Common myeloid progenitor, CD34-positive (primary cell): ENCODE results near the gene REXO5.
A peak's percentile ranks its signal among the peaks of the same experiment; 100 is the strongest.

ENCODE experiments used
- CTCF ChIA-PET: fragments of 350-600 bp; sonication (Branson Sonifier 250); formaldehyde crosslinking; loops from one replicate; lab custom pipeline; 2021; ENCODE audit warnings: antibody characterized with exemption; lab: Charles Lee
- POLR2A ChIA-PET: fragments of 350-600 bp; sonication (Branson Sonifier 250); formaldehyde crosslinking; loops from one replicate; lab custom pipeline; 2021; ENCODE audit warnings: antibody characterized with exemption; lab: Charles Lee
- DNase-seq, 3 donors: peaks; one replicate each; pipeline versions ENCODE4 v3.0.0 to v3.0.0-alpha.2; 2013
- H3K27ac ChIP-seq, 2 experiments: 1 replicate in 1 of 2; 2 replicates in 1 of 2; pipeline ENCODE4 v1.7.0; 2013; ENCODE audit warnings: inconsistent platforms in 2 of 2, low read length in 2 of 2, mild to moderate bottlenecking in 2 of 2, low read depth in 1 of 2, moderate library complexity in 1 of 2; ENCODE audit not compliant: severe bottlenecking in 2 of 2, insufficient read depth in 1 of 2, poor library complexity in 1 of 2
- H3K27me3 ChIP-seq, 5 experiments: replicated peaks in 2 of 5; 1 replicate in 3 of 5; 2 replicates in 2 of 5; pipeline versions ENCODE4 v1.6.1 to v1.7.0; 2013; ENCODE audit warnings: low read length in 4 of 5, mild to moderate bottlenecking in 2 of 5, moderate library complexity in 2 of 5, inconsistent platforms in 1 of 5; ENCODE audit not compliant: insufficient read depth in 5 of 5, control insufficient read depth in 4 of 5
- H3K36me3 ChIP-seq, 4 experiments: 1 replicate in 2 of 4; 2 replicates in 2 of 4; pipeline versions ENCODE4 v1.6.1 to v1.7.0; 2013; ENCODE audit warnings: low read length in 3 of 4, control low read depth in 1 of 4, mild to moderate bottlenecking in 1 of 4; ENCODE audit not compliant: control insufficient read depth in 4 of 4, insufficient read depth in 4 of 4
- H3K4me1 ChIP-seq, 4 experiments: 1 replicate in 3 of 4; 2 replicates in 1 of 4; pipeline versions ENCODE4 v1.6.1 to v1.7.1; 2013; ENCODE audit warnings: low read length in 3 of 4, mild to moderate bottlenecking in 3 of 4, control low read depth in 1 of 4, inconsistent platforms in 1 of 4, moderate library complexity in 1 of 4; ENCODE audit not compliant: control insufficient read depth in 4 of 4, insufficient read depth in 4 of 4; ENCODE audit errors: control extremely low read depth in 1 of 4
- H3K4me3 ChIP-seq, 7 experiments: 1 replicate in 4 of 7; 2 replicates in 3 of 7; pipeline versions ENCODE4 v1.5.1 to v1.7.0; 2013; ENCODE audit warnings: mild to moderate bottlenecking in 7 of 7, low read length in 6 of 7, moderate library complexity in 6 of 7, inconsistent platforms in 2 of 7, low read depth in 2 of 7, control low read depth in 1 of 7; ENCODE audit not compliant: insufficient read depth in 4 of 7, control insufficient read depth in 1 of 7; ENCODE audit errors: extremely low read depth in 1 of 7
- H3K9me3 ChIP-seq, 5 experiments: 1 replicate in 4 of 5; 2 replicates in 1 of 5; pipeline versions ENCODE4 v1.6.1 to v1.7.1; 2013; ENCODE audit warnings: low read length in 4 of 5, mild to moderate bottlenecking in 2 of 5, inconsistent platforms in 1 of 5, low read depth in 1 of 5, moderate library complexity in 1 of 5; ENCODE audit not compliant: control insufficient read depth in 4 of 5, insufficient read depth in 2 of 5; ENCODE audit errors: control extremely low read depth in 1 of 5
- WGBS: methylation state at CpG from one replicate; pipeline ENCODE4 v1.1.5; 2013; ENCODE audit not compliant: insufficient coverage; 5-methylcytosine and 5-hydroxymethylcytosine counted together

REXO5 gene

DNA sequence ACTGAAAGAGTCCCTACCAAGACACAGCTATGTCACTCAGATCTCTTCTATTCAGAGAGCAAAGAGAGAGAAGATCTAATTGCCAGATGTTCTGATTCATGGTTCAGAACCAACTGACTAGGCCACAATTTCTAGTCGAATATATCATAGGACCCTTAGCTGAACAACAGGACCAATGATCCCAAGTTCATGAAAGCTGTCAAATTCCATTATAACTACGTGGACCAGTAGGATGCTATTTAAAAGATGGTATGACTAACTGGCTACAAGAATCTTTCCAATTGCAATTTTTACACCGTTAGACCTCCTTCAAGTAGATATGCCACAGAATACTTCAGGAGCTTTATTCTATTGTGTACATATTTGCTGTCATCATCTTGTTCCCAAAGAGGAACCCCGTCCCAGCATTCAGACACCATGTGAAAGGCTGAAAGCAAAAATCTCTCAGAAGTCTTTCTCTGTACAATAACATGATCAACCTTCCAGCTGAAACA, 67.8 kb downstream of the REXO5 start:
- 96% methylated on average over 4 of the region's 4 CpGs for WGBS
- Histone ChIP-seq H3K27me3 (no peaks in the 10 kb centered on the region), H3K36me3 (peaks cover 0 to 5% (median 0%) of the 10 kb centered on the region in 4 experiments), H3K27ac (no peak overlapping the region), H3K4me1 (peaks cover 0 to 52% (median 28%) of the 10 kb centered on the region in 4 experiments), H3K9me3 (no peaks in the 10 kb centered on the region), H3K4me3 (no peak overlapping the region)
- CTCF ChIA-PET: interaction anchor here (0.8 to 2.8 kb wide), 9 partner anchors 8 to 81 kb away, joined by 3 to 11 read pairs (median 3); partner anchors contain the start of genes DCUN1D3 and LYRM1
- POLR2A ChIA-PET: no interaction called here
- no peak for DNase-seq

DNA sequence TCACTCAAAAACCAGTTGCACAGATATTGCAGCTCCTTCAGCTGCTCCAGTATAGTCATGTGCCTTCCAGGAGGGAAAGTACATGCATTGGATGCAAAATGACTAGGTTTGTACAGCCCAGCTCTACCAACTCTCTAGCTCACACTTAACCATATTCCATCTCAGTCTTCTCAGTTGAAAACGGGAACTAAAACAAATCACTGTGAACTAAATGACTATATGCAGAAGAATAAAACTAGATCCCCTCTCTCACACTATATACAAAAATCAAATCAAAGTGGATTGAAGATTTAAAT, 69.0 kb downstream of the REXO5 start:
- no peak overlapping the region for H3K4me3 ChIP-seq
- ChIA-PET POLR2A (no interaction called here), CTCF (interaction anchor here (0.6 to 2.8 kb wide), 7 partner anchors 10 to 80 kb away, joined by 3 to 11 read pairs (median 3); no protein-coding TSS in a partner anchor)
- peaks cover 0 to 56% (median 26%) of the 10 kb centered on the region in 4 experiments for H3K4me1 ChIP-seq
- no peak for DNase-seq
- H3K9me3 ChIP-seq: no peaks in the 10 kb centered on the region
- H3K27ac ChIP-seq: no peak overlapping the region
- H3K36me3 ChIP-seq: peaks cover 0 to 5% (median 0%) of the 10 kb centered on the region in 4 experiments
- WGBS: no CpG with 5 or more reads among the region's 1 CpG
- no peaks in the 10 kb centered on the region for H3K27me3 ChIP-seq

DNA sequence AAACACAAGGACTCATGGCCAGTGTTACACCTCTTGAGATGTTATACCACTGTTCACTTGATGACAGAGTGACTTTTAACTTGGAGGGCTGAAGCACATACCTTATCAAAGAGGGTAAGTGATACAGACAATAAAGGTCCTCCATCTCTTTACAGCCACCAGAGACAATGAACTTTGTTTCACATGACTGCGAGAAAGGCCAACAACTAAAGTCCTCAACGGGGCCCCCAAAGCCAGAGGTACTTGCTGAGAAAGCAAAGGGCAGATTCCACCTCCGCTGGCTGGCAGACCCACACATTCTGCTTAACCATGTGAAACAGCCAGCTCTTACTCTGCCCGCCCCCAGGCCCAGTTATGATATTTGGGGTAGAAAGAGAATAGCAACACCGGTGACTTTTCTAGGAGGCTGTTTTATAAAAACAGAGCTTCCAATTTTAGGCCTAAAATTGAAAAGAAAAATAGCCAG, 72.4 kb downstream of the REXO5 start:
- H3K27me3 ChIP-seq: no peaks in the 10 kb centered on the region
- DNase-seq: no peak
- no peaks in the 10 kb centered on the region for H3K9me3 ChIP-seq
- H3K36me3 ChIP-seq: peaks cover 0 to 5% (median under 1%) of the 10 kb centered on the region in 4 experiments
- peak overlapping the region in 1 of 7 experiments; percentile 48 for H3K4me3 ChIP-seq
- WGBS: 100% methylated on average over 3 of the region's 5 CpGs
- CTCF ChIA-PET: interaction anchor here (0.7 to 1.5 kb wide), 2 partner anchors 9 to 28 kb away, joined by 3 to 4 read pairs; no protein-coding TSS in a partner anchor
- no peak overlapping the region for H3K27ac ChIP-seq
- POLR2A ChIA-PET: no interaction called here
- H3K4me1 ChIP-seq: peaks cover 0 to 32% (median 13%) of the 10 kb centered on the region in 4 experiments

DNA sequence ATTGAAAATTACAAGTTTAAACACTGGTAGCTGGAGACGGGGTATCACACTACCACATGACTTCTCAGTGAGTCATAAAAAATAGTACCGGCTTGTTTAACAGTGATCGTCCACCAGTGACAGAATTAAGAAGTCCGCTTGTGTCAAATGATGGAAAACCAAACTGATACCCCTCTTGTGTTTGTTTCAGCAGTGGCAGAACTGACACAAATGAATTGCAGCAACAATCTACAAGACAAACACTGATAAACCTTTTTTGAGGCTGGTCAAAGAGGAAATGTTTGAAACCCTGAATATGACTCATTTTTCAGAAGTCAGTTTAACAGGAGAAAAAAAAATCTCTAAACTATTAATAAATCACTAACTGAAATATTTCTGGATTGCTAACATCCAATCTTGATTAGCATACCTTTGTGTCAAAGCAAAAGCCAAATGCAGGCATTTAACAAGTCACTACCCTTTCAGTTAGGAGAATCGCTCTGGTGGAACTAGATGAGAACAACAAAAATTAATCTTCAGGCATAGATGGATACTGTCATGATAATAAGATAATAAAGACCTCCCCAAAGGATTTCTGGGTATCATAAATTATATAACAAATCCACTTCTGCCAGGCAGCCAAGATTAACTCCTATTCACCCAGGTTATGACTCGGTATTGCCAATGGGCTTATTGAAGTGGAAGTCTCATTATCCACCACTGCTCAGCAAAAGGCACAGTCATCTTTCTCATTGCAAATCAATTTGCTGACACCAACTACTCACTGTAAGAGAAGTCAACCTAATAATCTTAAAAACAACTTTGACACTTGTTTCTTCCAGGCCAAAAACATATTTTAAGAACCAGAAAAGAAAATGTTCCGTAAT, 73.1 kb downstream of the REXO5 start:
- CTCF ChIA-PET: interaction anchor here (0.7 to 1.7 kb wide), 5 partner anchors 9 to 29 kb away, joined by 3 to 4 read pairs (median 3); no protein-coding TSS in a partner anchor
- Histone ChIP-seq H3K9me3 (no peaks in the 10 kb centered on the region), H3K27ac (no peak overlapping the region), H3K36me3 (peaks cover 0 to 8% (median 4%) of the 10 kb centered on the region in 4 experiments), H3K4me3 (peak overlapping the region in 2 of 7 experiments; percentile 19 to 48), H3K4me1 (peaks cover 0 to 39% (median 12%) of the 10 kb centered on the region in 4 experiments), H3K27me3 (no peaks in the 10 kb centered on the region)
- POLR2A ChIA-PET: no interaction called here
- 93% methylated on average over 4 of the region's 7 CpGs for WGBS
- peak in 2 of 3 donors; percentile 37 to 54 for DNase-seq

DNA sequence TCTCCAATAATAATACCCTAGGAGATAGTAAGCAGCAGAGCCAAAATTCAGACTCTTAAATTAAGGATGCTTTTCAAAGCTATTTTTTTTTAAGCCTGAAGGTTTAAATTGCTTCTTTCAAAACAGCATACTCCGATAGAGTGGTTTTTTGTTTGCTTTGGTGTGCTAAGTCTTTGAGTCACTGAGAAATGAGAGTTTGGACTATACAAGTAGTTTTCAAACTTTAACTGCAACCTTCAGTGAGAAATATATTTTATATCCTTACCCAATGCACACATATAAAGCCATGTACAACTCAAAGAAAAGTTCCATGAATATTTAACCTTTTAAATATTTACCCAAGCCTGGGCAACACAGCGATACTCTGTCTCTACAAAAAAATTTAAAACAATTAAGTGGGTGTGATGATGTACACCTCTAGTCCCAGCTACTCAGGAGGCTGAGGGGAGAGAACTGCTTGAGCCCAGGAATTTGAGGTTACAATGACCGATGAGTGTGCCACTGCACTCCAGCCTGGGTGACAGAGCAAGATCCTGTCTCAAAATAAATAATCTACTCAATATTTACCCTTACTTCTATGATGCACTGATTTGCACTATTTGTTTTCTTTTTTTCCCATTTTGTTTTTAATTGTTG, 74.7 kb downstream of the REXO5 start:
- WGBS: no CpG with 5 or more reads among the region's 3 CpGs
- peaks cover 0 to 15% (median 4%) of the 10 kb centered on the region in 4 experiments for H3K36me3 ChIP-seq
- no peak for DNase-seq
- H3K4me3 ChIP-seq: no peak overlapping the region
- H3K27me3 ChIP-seq: no peaks in the 10 kb centered on the region
- CTCF ChIA-PET: interaction anchor here (1.2 to 1.7 kb wide), 2 partner anchors 11 to 15 kb away, joined by 3 read pairs; no protein-coding TSS in a partner anchor
- H3K9me3 ChIP-seq: no peaks in the 10 kb centered on the region
- POLR2A ChIA-PET: no interaction called here
- peaks cover 0 to 31% (median 9%) of the 10 kb centered on the region in 4 experiments for H3K4me1 ChIP-seq
- H3K27ac ChIP-seq: no peak overlapping the region

DNA sequence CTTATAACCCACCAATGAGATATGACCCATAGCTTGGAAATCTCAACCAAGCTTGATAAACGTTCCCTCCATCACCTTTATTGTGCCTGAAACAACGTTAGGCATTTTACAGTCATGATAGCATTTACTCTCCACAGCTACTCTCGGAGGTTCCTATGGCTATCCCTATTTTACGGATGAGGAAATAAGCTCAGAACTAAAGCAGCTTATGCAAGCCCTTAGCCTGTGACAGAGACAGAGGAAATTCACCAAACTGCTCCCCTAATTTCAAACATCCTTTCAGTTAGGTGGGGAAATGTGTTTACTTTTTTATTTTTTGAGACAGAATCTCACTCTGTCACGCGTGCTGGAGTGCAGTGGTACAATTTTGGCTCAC, 75.2 kb downstream of the REXO5 start:
- Histone ChIP-seq H3K9me3 (no peaks in the 10 kb centered on the region), H3K27ac (no peak overlapping the region), H3K4me3 (no peak overlapping the region), H3K27me3 (no peaks in the 10 kb centered on the region), H3K36me3 (peaks cover 0 to 15% (median 4%) of the 10 kb centered on the region in 4 experiments), H3K4me1 (peaks cover 0 to 31% (median 9%) of the 10 kb centered on the region in 4 experiments)
- POLR2A ChIA-PET: no interaction called here
- CTCF ChIA-PET: no interaction called here
- DNase-seq: no peak
- WGBS: 98% methylated on average over 6 of the region's 6 CpGs
